Measurements from ENCODE around the gene LAMA2. TPM values are rescaled to one million over a fixed set of nuclear protein-coding genes. Genes with fewer than 3 reads are reported as not detected.

LAMA2 gene
- total RNA-seq, 1 donor from 2014 or later: 185 TPM

DNA sequence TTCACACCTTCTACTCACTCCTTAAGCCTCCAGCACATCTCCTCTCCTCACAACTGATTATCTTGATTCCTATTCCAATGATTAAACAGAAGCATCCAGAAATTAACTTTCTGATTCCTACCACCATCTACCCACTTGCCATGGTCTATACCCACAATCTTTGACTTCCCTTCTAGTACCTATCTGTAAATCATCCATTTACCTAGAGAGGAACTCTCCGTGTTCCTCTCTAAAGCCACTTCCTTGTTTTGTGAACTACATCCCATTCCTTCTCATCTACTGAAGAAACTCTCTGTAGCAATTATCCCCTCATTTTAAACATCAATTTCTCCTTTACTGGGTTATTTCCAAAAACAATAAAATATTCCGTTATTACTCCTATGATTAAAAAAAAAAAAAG lies 659.8 kb downstream of the LAMA2 start:
- Histone ChIP-seq H3K36me3 (no peaks in the 10 kb centered on the region), H3K9me3 (replicated peaks) (peaks cover 4% of the 10 kb centered on the region), H3K27me3 (ENCODE audit: low read depth) (no peaks in the 10 kb centered on the region), H3K27ac (replicated peaks) (no peak overlapping the region), H3K4me3 (no peak overlapping the region), H3K4me1 (no peaks in the 10 kb centered on the region)
- intact Hi-C loops (cut with micrococcal nuclease): no loop called here
- DNase-seq: no peak
- TF ChIP-seq CTCF (IDR thresholded peaks at IDR 0.05; ENCODE audit: borderline replicate concordance): no peak

GRCh38 chr6:129543981-129544380 lies 661.0 kb downstream of the LAMA2 start:
- H3K36me3 ChIP-seq: no peaks in the 10 kb centered on the region
- TF ChIP-seq CTCF (IDR thresholded peaks at IDR 0.05; ENCODE audit: borderline replicate concordance): no peak
- H3K4me3 ChIP-seq: no peak overlapping the region
- intact Hi-C loops (cut with micrococcal nuclease): no loop called here
- H3K27me3 ChIP-seq (ENCODE audit: low read depth): no peaks in the 10 kb centered on the region
- peaks cover 4% of the 10 kb centered on the region for H3K9me3 ChIP-seq (replicated peaks)
- no peak for DNase-seq
- H3K4me1 ChIP-seq: no peaks in the 10 kb centered on the region
- H3K27ac ChIP-seq (replicated peaks): no peak overlapping the region

GRCh38 chr6:129544892-129545612 lies 662.1 kb downstream of the LAMA2 start:
- H3K27me3 ChIP-seq (ENCODE audit: low read depth): no peaks in the 10 kb centered on the region
- intact Hi-C loops (cut with micrococcal nuclease): no loop called here
- no peak for TF ChIP-seq CTCF (IDR thresholded peaks at IDR 0.05; ENCODE audit: borderline replicate concordance)
- no peak overlapping the region for H3K27ac ChIP-seq (replicated peaks)
- DNase-seq: no peak
- no peak overlapping the region for H3K4me3 ChIP-seq
- H3K36me3 ChIP-seq: no peaks in the 10 kb centered on the region
- H3K4me1 ChIP-seq: no peaks in the 10 kb centered on the region
- peaks cover 4% of the 10 kb centered on the region for H3K9me3 ChIP-seq (replicated peaks)

GRCh38 chr6:129546702-129547101 lies 663.8 kb downstream of the LAMA2 start:
- TF ChIP-seq CTCF (IDR thresholded peaks at IDR 0.05; ENCODE audit: borderline replicate concordance): no peak
- DNase-seq: no peak
- H3K36me3 ChIP-seq: no peaks in the 10 kb centered on the region
- H3K9me3 ChIP-seq (replicated peaks): peaks cover 4% of the 10 kb centered on the region
- H3K4me3 ChIP-seq: no peak overlapping the region
- no peaks in the 10 kb centered on the region for H3K27me3 ChIP-seq (ENCODE audit: low read depth)
- intact Hi-C loops (cut with micrococcal nuclease): no loop called here
- no peaks in the 10 kb centered on the region for H3K4me1 ChIP-seq
- no peak overlapping the region for H3K27ac ChIP-seq (replicated peaks)

DNA sequence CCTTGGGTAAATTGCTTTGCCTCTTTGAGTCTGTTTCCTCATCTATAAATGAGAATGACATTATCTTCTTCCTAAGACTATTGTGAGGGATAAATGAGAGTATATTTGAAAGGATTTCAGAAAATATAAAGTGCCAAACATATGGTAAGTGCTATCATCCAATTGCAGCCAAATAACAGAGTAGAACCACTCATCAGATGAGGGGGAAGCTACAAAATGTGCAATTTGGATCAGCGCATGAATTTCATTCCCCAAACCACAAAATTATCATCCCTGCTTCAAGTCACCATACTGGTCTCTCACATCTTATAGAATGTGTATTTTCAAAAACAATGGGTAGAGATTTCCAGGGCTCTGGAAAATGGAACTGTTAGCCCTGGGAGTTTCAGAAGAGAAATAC lies 668.5 kb downstream of the LAMA2 start:
- Histone ChIP-seq H3K4me1 (no peaks in the 10 kb centered on the region), H3K4me3 (no peak overlapping the region), H3K9me3 (replicated peaks) (no peaks in the 10 kb centered on the region), H3K36me3 (no peaks in the 10 kb centered on the region), H3K27ac (replicated peaks) (no peak overlapping the region), H3K27me3 (ENCODE audit: low read depth) (no peaks in the 10 kb centered on the region)
- no peak for DNase-seq
- no peak for TF ChIP-seq CTCF (IDR thresholded peaks at IDR 0.05; ENCODE audit: borderline replicate concordance)
- intact Hi-C loops (cut with micrococcal nuclease): no loop called here
